Measurements from ENCODE around the gene PDZD7. TPM values are rescaled to one million over a fixed set of nuclear protein-coding genes. Genes with fewer than 3 reads are reported as not detected.

The PDZD7 gene
- total and polyA plus RNA-seq, 2 donors from 2014 or later = 1.6 to 1.9 TPM

- H3K4me1 ChIP-seq (ENCODE audit: control insufficient read depth in 2 of 3, insufficient read depth in 2 of 3, low read depth in 1 of 3, low read length in 3 of 3) = peaks cover 0 to 9% (median 0%) of the 10 kb centered on the region in 3 donors
- no peak overlapping the region for H3K9ac ChIP-seq (ENCODE audit: low read length in 3 of 3)
- FAIRE-seq = no peak
- no peak for TF ChIP-seq CTCF (IDR thresholded peaks at IDR 0.05; ENCODE audit: borderline replicate concordance, extremely low read depth, insufficient read depth)
- DNase-seq = no peak
- intact Hi-C loops (cut with DNase I) = no loop called here
- H3K4me3 ChIP-seq (ENCODE audit: low read length in 3 of 3) = no peak overlapping the region
- H3K36me3 ChIP-seq (ENCODE audit: control insufficient read depth in 2 of 3, insufficient read depth in 3 of 3, low read length in 3 of 3) = no peaks in the 10 kb centered on the region
- peaks cover 2% of the 10 kb centered on the region for H3K27me3 ChIP-seq (ENCODE audit: control insufficient read depth, insufficient read depth, low read length)
- H3K27ac ChIP-seq (ENCODE audit: low read depth in 2 of 2, low read length in 2 of 2) = no peak overlapping the region
- no peaks in the 10 kb centered on the region for H3K9me3 ChIP-seq (ENCODE audit: control insufficient read depth in 2 of 3, insufficient read depth in 1 of 3, low read length in 3 of 3)
Measured at GRCh38 chr10:101071267-101071884, 40.4 kb upstream of the PDZD7 start.

GRCh38 chr10:101070098-101070497 is 39.2 kb upstream of the PDZD7 start:
- no peaks in the 10 kb centered on the region for H3K9me3 ChIP-seq (ENCODE audit: control insufficient read depth in 2 of 3, insufficient read depth in 1 of 3, low read length in 3 of 3)
- H3K27ac ChIP-seq (ENCODE audit: low read depth in 2 of 2, low read length in 2 of 2) = no peak overlapping the region

GRCh38 chr10:101069441-101069840 is 38.5 kb upstream of the PDZD7 start:
- intact Hi-C loops (cut with DNase I) = no loop called here

More at GRCh38 chr10:101070098-101070497, 39.2 kb upstream of the PDZD7 start:
- peaks cover 0 to 15% (median 0%) of the 10 kb centered on the region in 3 donors for H3K4me1 ChIP-seq (ENCODE audit: control insufficient read depth in 2 of 3, insufficient read depth in 2 of 3, low read depth in 1 of 3, low read length in 3 of 3)
- intact Hi-C loops (cut with DNase I) = no loop called here
- no peak overlapping the region for H3K4me3 ChIP-seq (ENCODE audit: low read length in 3 of 3)
- H3K9ac ChIP-seq (ENCODE audit: low read length in 3 of 3) = no peak overlapping the region
- no peak for DNase-seq
- no peaks in the 10 kb centered on the region for H3K36me3 ChIP-seq (ENCODE audit: control insufficient read depth in 2 of 3, insufficient read depth in 3 of 3, low read length in 3 of 3)
- no peak for FAIRE-seq
- TF ChIP-seq CTCF (IDR thresholded peaks at IDR 0.05; ENCODE audit: borderline replicate concordance, extremely low read depth, insufficient read depth) = no peak
- peaks cover 3% of the 10 kb centered on the region for H3K27me3 ChIP-seq (ENCODE audit: control insufficient read depth, insufficient read depth, low read length)

More at GRCh38 chr10:101069441-101069840, 38.5 kb upstream of the PDZD7 start:
- TF ChIP-seq CTCF (IDR thresholded peaks at IDR 0.05; ENCODE audit: borderline replicate concordance, extremely low read depth, insufficient read depth) = no peak
- Histone ChIP-seq H3K4me3 (ENCODE audit: low read length in 3 of 3) (no peak overlapping the region), H3K9me3 (ENCODE audit: control insufficient read depth in 2 of 3, insufficient read depth in 1 of 3, low read length in 3 of 3) (no peaks in the 10 kb centered on the region), H3K27me3 (ENCODE audit: control insufficient read depth, insufficient read depth, low read length) (peaks cover 3% of the 10 kb centered on the region), H3K4me1 (ENCODE audit: control insufficient read depth in 2 of 3, insufficient read depth in 2 of 3, low read depth in 1 of 3, low read length in 3 of 3) (peaks cover 0 to 15% (median 0%) of the 10 kb centered on the region in 3 donors), H3K9ac (ENCODE audit: low read length in 3 of 3) (no peak overlapping the region), H3K27ac (ENCODE audit: low read depth in 2 of 2, low read length in 2 of 2) (no peak overlapping the region), H3K36me3 (ENCODE audit: control insufficient read depth in 2 of 3, insufficient read depth in 3 of 3, low read length in 3 of 3) (no peaks in the 10 kb centered on the region)
- FAIRE-seq (no peak), DNase-seq (no peak)

Data from kidney (tissue), 14 donors.